GM18873 (cell line): ENCODE data around the gene JAKMIP2.
"Not testable (repeated sequence)": the region's sequence is repeated elsewhere in the genome, so short reads cannot be mapped to it uniquely, and the experiment has no call there.

Source experiments
- ATAC-seq: cut with Tn5 transposase; IDR thresholded peaks from one replicate; pipeline ENCODE4 v1.9.1; 2021; ENCODE audit warnings: mild to moderate bottlenecking, moderate library complexity, moderate number of reproducible peaks; ENCODE audit not compliant: unreplicated experiment, low FRiP score

The JAKMIP2 gene

DNA sequence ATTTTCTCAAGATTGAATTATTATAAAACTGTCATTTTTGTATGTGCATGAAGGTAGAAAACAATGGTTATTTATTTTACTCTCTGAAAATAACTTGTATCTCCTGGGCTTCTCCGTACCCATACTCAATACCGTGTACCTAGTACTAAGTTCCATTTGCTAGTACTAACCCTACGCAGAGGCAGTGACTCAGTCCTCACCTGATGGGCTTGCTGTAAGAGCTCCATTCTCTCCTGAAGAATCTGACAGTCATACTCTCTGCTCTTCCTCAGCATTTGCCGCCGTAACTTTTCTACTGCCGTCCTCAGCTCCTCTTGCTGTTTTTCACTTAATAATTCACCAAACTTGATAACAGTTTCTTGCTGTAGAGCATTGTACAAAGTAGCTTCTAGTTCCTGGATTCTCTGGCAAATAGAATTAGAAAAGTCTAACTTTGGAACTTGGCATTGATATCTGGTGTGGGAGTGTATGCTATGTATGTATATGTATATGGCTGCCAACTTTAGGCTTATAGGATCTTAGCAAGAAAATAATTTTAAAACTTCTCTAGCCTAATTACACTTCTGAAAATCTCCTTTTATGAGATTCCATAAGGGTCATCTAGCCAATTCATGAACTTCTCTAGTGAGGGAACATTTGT is 164.7 kb downstream of the JAKMIP2 start:
- no peak for ATAC-seq

DNA sequence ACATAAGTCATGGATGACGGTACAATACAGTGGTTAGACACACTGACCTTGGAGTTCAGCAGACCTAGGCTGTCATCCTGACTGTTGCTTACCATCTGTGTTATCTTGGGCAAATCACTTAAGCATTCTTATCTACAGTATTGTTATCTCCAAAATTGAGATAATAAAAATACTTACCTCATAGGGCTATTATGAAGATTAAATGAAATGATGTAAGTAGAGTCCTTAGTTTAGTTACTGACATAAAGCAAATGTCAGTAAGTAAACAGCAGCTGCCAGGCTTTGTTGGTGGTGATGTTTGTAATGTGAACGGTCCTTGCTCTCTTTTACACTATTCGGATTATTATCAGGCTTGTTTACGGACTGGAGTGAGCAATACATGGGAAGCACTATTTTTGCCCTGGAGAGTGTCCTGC is 165.3 kb downstream of the JAKMIP2 start:
- ATAC-seq, result no peak

DNA sequence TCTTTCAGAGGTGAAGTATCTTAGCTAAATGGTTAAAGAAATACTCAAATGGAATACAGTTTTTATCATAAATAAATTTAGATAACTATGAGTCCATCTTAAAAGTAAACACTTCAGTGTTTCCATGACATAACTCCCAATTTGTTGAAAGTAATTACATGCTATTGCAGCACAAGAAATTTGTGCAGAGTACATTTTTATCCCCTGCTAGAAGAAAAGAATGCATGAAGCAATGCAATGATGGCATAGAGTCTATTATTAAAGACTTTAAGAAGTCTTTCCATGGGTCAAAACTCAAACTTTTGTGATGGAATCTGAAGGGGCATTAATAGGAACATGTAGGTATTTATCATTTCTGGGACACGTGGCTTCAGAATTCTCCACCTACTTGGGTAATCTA is 166.1 kb downstream of the JAKMIP2 start:
- no peak for ATAC-seq

DNA sequence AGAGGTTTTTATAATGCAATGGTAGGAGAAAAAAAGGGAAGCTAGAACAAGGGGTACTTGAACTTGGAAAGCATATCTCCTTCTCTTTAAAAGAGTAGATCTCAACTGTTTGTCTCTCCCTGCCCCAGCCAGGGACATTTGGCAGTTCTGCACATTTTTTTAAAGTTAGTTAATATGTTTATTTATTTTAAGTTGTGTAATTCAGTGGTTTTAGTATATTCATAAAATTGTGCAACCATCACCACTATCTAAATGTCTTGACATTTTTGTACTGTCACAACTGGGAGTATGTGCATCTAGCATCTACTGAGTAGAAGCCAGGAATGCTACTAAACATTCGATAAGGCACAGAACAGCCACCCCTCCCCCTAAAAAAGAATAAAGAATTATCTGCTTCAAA is 169.2 kb downstream of the JAKMIP2 start:
- ATAC-seq, result no peak

DNA sequence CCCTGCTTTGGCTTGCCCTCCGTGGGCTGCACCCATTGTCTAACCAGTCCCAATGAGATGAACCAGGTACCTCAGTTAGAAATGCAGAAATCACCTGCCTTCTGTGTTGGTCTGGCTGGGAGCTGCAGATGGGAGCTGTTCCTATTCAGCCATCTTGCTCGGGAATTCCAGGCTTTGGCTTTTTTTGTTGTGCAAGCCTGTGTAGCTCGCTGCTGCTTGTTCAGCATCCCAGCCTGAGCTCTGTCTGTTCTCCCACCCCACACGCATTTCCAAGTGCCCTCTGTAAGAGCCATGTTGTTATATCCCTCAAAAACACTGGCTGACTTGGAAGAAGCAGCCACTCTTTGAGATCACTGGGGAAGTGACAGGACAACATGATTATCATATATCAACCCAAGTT is 171.0 kb downstream of the JAKMIP2 start:
- no peak for ATAC-seq

DNA sequence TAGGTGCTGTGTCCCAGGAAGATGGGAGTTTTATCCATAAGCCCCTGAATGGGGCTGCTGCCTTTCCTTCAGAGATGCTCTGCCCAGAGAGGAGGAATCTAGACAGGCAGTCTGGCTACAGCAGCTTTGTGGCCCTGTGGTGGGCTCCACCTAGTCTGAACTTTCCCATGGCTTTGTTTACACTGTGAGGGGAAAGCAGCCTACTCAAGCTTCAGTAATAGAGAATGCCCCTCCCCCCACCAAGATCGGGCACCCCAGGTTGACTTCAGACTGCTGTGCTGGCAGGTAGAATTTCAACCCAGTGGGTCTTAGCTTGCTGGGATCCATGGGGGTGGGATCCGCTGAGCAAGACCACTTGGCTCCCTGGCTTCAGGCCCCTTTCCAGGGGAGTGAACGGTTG is 171.7 kb downstream of the JAKMIP2 start:
- no peak for ATAC-seq

DNA sequence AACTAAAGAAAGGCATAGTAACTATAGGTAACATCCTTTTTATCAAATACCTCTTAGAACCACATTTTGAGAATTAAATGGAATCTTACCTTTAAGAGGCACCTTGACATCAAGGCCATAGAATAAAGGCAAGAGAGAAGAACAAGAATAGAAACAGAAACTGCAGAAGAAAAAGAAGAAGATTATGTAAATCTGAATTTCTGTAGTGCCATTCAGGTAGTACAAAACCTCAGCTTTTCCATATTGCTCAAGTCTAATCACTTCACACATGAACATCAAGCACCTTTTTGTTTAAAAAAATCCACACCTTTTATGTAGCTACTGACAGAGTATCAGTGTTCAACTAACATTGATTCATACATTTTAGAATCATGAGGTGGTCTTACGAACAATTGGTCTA is 180.9 kb downstream of the JAKMIP2 start:
- ATAC-seq, result peak; percentile 78

DNA sequence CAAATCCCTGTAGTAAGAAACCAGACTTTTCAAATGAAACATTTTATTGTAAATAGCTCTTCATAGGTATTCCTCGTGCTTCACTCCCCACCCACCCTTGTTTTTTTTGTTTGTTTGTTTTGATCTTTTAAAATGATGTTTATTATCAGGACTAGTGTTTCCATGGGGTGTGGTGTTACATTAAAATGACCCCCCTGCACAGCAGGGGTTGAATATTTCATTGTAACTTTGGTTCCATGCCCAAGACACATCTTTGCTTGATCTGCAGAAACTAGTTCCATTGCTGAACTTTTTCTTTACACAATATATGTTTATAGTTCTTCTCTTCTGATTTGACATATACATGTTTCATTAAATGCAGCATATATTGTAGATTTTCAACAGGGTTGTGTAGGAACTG is 191.4 kb downstream of the JAKMIP2 start:
- ATAC-seq, result no peak

DNA sequence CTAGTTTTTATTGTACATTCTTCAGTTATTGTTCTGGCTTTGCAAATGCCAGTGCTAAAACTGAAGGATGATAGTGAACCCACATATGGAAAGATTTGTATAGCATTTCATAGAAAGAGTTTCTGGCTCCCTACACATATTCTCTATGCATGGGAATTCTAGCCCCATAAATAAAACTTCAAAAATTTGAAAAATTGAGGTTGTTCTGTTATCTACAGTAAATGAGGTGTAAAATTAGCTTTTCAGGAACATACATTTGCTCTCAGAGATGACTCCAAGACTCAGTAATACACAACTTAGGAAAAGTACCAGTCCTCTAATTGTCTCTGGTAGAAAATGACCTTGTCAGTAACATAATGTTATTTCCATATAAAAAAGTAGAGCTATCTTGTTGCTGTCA is 192.4 kb downstream of the JAKMIP2 start:
- no peak for ATAC-seq

DNA sequence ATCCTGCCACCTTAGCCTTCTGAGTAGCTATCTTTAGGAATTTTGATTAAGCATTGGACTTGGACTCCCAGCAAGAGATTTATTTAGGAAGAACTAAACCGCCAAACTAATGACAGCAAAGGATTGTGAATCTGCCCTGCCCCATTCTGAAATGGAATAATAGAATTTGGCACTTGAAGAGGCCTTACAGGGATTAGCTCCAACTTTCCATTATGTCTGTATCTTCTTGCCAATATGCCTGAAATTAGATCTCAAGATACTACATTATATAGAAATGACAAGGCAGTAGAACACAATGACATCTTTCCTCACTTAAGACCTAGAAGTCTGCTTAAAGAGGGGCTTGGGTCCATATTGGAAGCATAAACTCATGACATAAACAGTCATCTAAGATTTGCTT is 195.7 kb downstream of the JAKMIP2 start:
- no peak for ATAC-seq

DNA sequence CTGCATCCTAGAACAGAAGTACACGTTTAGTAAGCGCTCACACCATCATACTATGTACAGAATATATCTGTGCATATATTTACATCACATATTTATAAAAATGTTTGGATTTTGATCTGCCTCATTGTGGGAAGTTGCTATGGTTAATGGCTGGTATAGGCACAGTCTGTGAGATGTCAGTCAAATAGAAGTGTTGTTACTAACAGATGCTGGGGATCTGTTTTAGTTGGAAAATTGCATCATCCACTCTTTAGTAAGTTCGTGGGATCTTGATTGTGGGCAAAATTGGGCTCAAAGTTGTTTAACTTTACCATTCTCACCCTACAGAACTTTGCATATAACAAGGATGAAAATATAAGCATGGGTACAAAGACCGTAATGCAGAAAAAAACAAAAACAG is 196.3 kb downstream of the JAKMIP2 start:
- no peak for ATAC-seq

DNA sequence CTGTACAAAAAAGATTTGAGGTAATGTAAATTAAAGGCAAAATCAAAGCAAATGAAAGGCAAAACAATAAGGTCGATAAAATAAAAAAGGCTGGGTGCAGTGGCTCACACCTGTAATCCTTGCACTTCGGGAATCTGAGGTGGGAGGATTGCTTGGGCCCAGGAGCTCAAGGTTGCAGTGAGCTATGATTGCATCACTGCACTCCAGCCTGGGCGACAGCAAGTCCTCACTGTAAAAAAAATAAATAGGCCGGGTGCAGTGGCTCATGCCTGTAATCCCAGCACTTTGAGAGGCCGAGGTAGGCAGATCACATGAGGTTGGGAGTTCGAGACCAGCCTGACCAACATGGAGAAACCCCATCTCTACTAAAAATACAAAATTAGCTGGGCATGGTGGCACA is 200.3 kb downstream of the JAKMIP2 start:
- ATAC-seq, result not testable (repeated sequence)

DNA sequence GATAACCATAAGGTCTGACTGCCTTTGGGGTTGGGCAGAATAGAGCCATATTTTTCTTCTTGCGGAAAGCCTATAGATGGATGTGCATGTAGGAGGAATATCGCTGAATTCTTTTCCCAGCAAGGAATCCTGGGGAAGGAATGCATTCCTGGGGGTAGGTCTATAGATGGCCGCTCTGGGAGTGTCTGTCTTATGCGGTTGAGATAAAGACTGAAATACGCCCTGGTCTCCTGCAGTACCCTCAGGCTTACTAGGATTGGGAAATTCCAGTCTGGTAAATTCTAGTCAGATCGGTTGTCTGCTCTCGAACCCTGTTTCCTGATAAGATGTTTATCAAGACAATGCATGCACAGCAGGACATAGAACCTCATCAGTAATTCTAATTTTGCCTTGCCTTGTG is 202.1 kb downstream of the JAKMIP2 start:
- ATAC-seq, result not testable (repeated sequence)

DNA sequence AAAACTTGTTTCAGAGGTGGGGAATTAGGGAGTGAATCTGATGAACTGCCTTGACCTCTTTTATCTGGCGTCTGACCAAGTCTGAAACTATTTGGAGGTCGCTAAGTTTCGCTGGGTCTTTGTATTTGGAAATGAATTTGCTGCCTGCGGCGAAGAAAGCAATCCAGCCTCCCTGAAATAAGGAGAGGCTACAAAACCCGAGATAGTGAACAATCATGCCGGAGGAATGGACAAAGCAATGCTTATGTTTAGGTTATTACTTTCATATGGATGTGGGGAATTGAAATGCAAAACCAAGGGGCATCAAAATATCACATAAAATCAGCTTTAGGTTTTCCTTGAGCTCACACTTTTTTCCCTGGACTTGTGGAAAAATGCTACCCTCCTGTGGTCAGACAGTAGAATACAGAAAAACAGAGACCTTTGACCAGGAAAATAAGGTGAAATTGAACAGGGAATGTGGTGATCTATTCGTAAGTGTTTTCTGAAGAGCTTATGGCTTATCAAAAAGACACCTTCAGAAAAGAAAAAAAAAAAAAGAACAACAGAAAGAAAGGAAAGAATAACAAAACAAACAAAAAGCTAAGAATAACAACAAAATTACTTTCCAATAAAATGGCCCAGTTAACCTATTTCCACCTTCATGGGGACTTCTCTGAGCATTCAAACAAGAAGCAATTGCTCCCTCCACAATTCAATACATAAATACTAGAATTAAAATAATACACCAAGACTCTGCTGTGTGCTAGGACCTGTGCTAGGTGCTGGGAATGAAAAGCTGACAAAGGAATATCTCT is 204.1 kb downstream of the JAKMIP2 start:
- no peak for ATAC-seq

DNA sequence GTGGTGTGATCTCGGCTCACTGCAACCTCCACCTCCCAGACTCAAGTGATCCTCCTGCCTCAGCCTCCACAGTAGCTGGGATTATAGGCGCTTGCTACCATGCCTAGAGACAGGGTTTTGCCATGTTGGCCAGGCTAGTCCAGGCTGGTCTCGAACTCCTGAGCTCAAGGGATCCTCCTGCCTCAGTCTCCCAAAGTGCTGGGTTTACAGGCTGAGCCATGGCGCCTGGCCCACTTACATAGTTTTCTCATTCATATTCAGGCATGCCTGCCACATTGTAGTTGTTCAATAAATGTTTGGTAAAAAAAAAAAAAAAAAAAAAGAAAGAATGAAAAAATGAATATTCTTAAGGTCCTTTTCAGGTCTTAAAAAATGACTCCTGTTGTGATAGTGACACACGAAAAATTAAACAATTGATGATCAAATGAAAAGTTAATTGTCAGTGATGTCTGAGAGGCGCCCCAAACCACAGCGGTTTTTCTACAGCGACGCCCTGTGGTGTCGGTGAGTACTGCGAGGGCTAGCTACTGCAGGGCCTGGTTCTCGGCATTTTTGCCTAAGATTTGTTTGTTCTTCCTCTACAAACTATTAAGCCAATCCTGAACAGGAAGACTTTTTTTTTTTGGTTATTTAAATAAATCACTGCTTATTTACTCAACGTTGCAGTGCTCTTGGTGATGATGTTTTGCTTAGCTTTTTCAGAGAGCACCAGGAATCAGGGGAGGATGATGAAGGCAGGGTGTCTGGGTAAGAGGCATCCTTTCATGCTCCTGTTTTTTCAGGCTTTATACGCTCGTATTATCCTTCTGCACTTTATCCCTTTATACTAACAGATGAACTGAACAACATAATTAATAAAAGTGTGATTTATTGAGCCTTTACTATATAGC is 205.6 kb downstream of the JAKMIP2 start:
- peak; percentile 67 for ATAC-seq

DNA sequence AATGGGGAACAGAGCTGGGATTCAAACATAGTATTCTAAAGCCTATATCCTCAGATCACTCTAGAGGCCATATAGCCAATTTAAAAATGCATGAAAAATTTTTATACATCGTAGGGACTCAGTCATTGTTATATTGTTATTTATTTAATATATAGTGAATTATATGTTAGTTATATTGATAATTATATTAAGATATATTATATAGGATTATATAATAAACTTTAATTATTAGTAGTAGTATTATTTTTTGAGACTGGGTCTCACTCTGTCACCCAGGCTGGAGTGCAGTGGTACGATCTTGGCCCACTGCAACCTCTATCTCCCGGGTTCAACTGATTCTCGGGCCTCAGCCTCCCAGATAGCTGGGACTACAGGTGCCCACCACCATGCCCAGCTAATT is 206.9 kb downstream of the JAKMIP2 start:
- ATAC-seq, result no peak

DNA sequence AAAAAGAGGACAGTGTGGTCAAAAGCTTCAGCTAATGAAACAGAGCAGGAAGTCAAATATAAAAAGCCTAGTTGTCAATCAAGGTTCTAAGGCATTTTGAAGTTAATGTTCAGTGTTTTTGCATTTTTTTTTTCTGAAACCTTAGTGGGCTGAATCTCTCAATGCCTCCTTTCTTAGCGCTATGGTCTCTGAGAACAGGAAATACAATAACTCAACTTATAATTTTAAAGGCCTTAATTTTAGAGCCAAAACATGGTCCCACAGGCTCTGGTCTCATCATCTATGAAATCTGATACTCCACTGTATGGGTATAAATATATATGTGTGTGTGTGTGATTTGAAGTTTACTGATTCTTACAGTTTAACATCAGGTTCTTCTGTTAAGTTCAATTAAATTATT is 209.3 kb downstream of the JAKMIP2 start:
- no peak for ATAC-seq

DNA sequence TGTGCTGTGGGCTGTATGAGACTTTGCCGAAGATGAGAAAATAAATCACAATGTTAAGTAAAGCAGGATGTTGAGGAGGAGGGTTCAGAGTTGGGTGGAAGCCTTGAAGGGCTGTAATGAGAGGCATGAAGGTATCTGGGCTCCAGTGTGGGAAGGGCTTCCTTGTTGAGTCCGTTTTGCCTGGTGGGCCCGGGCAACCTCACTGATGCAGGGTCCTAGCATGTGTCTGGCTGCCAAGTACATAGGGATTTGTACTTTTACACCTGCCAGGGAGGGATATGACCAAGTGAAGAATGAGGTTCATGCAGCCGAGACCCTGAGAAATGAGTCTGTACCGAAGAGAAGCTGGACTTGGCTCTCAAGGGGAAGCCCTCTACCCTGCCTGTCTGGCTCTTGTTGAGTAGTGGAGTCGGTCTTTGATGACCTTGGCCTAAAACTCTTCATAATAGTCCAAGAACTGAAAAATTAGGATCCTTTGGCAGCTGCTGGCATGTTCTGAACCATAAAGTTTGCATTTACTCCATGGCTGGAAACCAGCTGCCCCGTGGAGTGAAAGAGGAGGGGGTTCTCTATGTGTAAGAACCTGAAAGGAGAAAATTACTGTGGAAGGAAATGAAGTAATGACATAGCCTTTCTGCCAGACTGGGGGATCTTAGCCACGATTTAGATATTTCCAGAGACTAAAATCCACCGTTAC is 213.7 kb downstream of the JAKMIP2 start:
- no peak for ATAC-seq

DNA sequence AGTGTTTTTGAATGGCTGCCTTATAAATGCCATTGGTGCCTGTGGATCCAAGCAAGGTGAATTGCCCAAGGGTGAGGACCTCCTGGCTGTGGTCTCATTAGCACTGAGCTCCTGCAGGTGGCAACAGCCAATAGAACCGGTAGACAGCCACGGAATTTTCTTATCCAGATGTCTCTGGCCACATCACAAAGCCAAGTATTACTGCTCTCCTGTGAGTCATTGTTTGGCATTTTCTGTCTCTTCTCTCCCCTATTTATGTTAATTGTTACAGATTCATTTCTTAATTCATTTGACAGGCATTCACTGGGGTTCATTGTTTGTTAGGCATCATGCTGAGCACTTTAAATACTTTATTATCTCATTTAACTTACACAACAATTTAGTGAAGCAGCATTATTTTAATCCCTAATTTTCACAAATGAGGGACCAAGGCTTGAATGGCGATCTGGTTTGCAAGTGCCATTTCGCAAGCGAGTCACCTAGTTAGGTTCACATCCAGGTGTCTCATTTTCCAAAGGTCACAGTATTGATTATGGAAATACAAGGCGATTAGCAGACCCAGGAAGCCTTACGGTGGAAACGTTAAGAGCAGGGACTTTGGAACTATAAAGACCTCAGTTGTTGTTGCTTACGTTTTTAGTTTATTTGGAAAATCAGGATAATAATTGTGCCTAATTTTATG is 214.5 kb downstream of the JAKMIP2 start:
- no peak for ATAC-seq

DNA sequence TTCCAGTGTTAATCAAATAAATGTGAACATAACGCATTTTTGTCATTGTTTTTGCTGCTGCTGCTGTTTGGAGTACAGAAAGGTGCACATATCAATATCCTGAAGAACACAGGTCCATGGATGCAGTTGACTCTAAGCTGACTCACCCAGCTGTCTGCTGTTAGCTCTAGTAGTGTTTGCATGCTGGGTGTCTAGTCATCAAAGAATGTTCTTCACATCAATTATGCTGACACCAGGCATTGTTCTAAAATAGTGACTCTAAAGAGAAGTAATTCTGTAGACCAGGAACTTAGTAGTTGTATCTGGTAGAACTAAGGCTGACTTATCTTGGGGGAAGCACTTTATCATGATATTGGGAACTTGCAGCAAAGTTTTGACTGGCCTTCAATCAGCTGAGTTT is 217.0 kb downstream of the JAKMIP2 start:
- no peak for ATAC-seq
